SU-DHL-6 (cell line): Measurements from ENCODE around the gene MYMK.

Experiments
- H2AFZ ChIP-seq: fragments of 200-600 bp; sonication (generic); 2 replicates; pipeline ENCODE4 v1.6.1; 2014; ENCODE audit warnings: low read depth, mild to moderate bottlenecking, moderate library complexity, mixed read lengths, antibody characterized with exemption, low read length; ENCODE audit not compliant: severe bottlenecking
- H3F3A ChIP-seq: fragments of 200-600 bp; shearing (Covaris generic); 2 replicates; pipeline ENCODE4 v1.6.0; 2016; ENCODE audit warnings: antibody characterized with exemption, mild to moderate bottlenecking; ENCODE audit not compliant: insufficient read depth
- H3K27ac ChIP-seq: fragments of 200-600 bp; sonication (generic); 2 replicates; pipeline ENCODE4 v1.5.1; 2016; ENCODE audit warnings: low read depth, mild to moderate bottlenecking, low read length, moderate library complexity, mixed read lengths
- H3K27me3 ChIP-seq: fragments of 200-600 bp; sonication (generic), shearing (Covaris generic); 2 replicates; pipeline ENCODE4 v1.6.0; 2014; ENCODE audit warnings: mild to moderate bottlenecking, low read length
- H3K36me3 ChIP-seq: fragments of 200-600 bp; sonication (generic); 2 replicates; pipeline ENCODE4 v1.6.1; 2014; ENCODE audit warnings: mild to moderate bottlenecking, low read length, mixed read lengths
- H3K4me2 ChIP-seq: fragments of 300-600, 200-600 bp; shearing (Covaris generic), sonication (generic); 2 replicates; pipeline ENCODE4 v1.6.0; 2014; ENCODE audit warnings: low read length, low read depth, mild to moderate bottlenecking; ENCODE audit not compliant: poor library complexity, severe bottlenecking
- H3K4me3 ChIP-seq: fragments of 200-600 bp; sonication (generic); 2 replicates; pipeline ENCODE4 v1.5.1; 2014; ENCODE audit warnings: antibody characterized with exemption, low read length, mild to moderate bottlenecking, mixed read lengths; ENCODE audit not compliant: insufficient read depth, poor library complexity, severe bottlenecking
- H3K79me2 ChIP-seq: fragments of 200-600 bp; sonication (generic); 2 replicates; pipeline ENCODE4 v1.6.1; 2014; ENCODE audit warnings: mild to moderate bottlenecking, low read length, moderate library complexity; ENCODE audit not compliant: insufficient read depth
- H3K9ac ChIP-seq: fragments of 200-600 bp; sonication (generic); 2 replicates; pipeline ENCODE4 v1.7.0; 2014; ENCODE audit warnings: mild to moderate bottlenecking, low read length
- H3K9me2 ChIP-seq: fragments of 200-600 bp; sonication (generic); replicated peaks from 2 replicates; pipeline ENCODE4 v1.6.1; 2014; ENCODE audit warnings: low read length; ENCODE audit not compliant: insufficient read depth
- H3K9me3 ChIP-seq: fragments of 200-600 bp; sonication (generic); 2 replicates; pipeline ENCODE4 v1.6.1; 2014; ENCODE audit warnings: low read length, mixed read lengths; ENCODE audit not compliant: insufficient read depth
- H4K20me1 ChIP-seq: fragments of 200-600 bp; sonication (generic); 2 replicates; pipeline ENCODE4 v1.6.1; 2014; ENCODE audit warnings: low read depth, mild to moderate bottlenecking, antibody characterized with exemption, low read length, moderate library complexity, mixed read lengths
- EZH2phosphoT487 ChIP-seq: fragments of 200-600 bp; sonication (generic), shearing (Covaris generic); conservative IDR thresholded peaks from 2 replicates; pipeline ENCODE4 v1.6.1; 2018; ENCODE audit warnings: mild to moderate bottlenecking, antibody characterized with exemption, low read length, moderate library complexity, mixed read lengths
- TF ChIP-seq, protein P1 (sequence below): fragments of 200-600 bp; sonication (generic); IDR thresholded peaks from one replicate; pipeline ENCODE4 v1.5.1; 2017; ENCODE audit warnings: antibody characterized with exemption, mild to moderate bottlenecking, low read length, moderate library complexity; ENCODE audit not compliant: insufficient read depth, poor library complexity, severe bottlenecking

MYMK gene

GRCh38 chr9:133494636-133495326, 30.0 kb downstream of the MYMK start:
- H3K9ac ChIP-seq = no peak overlapping the region

DNA sequence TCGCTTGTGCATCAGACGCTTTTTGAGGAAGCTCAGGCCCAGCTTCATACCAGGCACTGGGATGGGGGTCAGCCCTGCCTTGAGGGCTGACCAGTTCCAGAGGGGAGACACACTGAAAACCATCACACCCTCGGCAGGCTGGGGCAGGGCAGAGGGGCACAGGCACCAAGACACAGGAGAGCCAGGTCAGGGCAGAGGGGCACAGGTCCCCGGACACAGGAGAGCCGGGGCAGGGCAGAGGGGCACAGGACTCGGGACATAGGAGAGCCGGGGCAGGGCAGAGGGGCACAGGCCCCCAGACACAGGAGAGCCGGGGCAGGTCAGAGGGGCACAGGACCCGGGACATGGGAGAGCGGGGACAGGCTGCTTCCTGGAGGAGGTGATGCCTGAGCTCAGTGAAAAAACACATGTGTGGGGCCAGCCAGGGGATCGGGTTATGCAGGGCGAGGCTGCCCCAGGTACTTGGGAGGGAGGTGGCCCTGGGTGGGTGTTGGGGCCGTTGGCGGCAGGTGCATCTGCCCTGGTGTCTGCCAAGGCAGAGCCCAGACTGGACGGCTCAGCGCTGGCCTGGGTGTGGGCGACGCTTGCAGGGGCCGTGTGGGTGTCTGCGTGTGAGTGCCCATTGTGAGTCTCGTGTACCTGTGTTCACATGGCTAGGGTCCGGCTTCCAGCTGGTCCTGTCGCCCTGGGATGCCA, 30.8 kb downstream of the MYMK start:
- H3K27ac ChIP-seq = no peak overlapping the region
- H3K36me3 ChIP-seq = no peaks in the 10 kb centered on the region
- H3K9ac ChIP-seq = no peak overlapping the region
- no peaks in the 10 kb centered on the region for H3K79me2 ChIP-seq
- H3K9me3 ChIP-seq = no peaks in the 10 kb centered on the region
- no peak overlapping the region for H3K4me3 ChIP-seq
- H3K27me3 ChIP-seq = no peaks in the 10 kb centered on the region
- no peak overlapping the region for H3K4me2 ChIP-seq
- no peaks in the 10 kb centered on the region for H3K9me2 ChIP-seq
- H2AFZ ChIP-seq = no peak overlapping the region
- H3F3A ChIP-seq = no peaks in the 10 kb centered on the region
- H4K20me1 ChIP-seq = no peaks in the 10 kb centered on the region
- no peak for TF ChIP-seq EZH2phosphoT487
- TF ChIP-seq, protein P1, sequence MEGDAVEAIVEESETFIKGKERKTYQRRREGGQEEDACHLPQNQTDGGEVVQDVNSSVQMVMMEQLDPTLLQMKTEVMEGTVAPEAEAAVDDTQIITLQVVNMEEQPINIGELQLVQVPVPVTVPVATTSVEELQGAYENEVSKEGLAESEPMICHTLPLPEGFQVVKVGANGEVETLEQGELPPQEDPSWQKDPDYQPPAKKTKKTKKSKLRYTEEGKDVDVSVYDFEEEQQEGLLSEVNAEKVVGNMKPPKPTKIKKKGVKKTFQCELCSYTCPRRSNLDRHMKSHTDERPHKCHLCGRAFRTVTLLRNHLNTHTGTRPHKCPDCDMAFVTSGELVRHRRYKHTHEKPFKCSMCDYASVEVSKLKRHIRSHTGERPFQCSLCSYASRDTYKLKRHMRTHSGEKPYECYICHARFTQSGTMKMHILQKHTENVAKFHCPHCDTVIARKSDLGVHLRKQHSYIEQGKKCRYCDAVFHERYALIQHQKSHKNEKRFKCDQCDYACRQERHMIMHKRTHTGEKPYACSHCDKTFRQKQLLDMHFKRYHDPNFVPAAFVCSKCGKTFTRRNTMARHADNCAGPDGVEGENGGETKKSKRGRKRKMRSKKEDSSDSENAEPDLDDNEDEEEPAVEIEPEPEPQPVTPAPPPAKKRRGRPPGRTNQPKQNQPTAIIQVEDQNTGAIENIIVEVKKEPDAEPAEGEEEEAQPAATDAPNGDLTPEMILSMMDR = no peak

More at GRCh38 chr9:133494636-133495326, 30.0 kb downstream of the MYMK start:
- Histone ChIP-seq H3F3A (no peaks in the 10 kb centered on the region), H3K36me3 (no peaks in the 10 kb centered on the region), H3K4me3 (no peak overlapping the region), H3K27me3 (no peaks in the 10 kb centered on the region), H3K4me2 (no peak overlapping the region), H3K9me2 (no peaks in the 10 kb centered on the region), H4K20me1 (no peaks in the 10 kb centered on the region), H3K9me3 (no peaks in the 10 kb centered on the region), H2AFZ (no peak overlapping the region), H3K27ac (no peak overlapping the region), H3K79me2 (no peaks in the 10 kb centered on the region)
- no peak for TF ChIP-seq EZH2phosphoT487
- TF ChIP-seq, protein P1 = no peak

GRCh38 chr9:133493428-133493827, 31.3 kb downstream of the MYMK start:
- Histone ChIP-seq H3K4me3 (no peak overlapping the region), H3K27me3 (no peaks in the 10 kb centered on the region), H3F3A (no peaks in the 10 kb centered on the region), H3K27ac (no peak overlapping the region), H3K9ac (no peak overlapping the region), H3K9me2 (no peaks in the 10 kb centered on the region), H3K79me2 (no peaks in the 10 kb centered on the region), H3K36me3 (no peaks in the 10 kb centered on the region), H2AFZ (no peak overlapping the region), H3K9me3 (no peaks in the 10 kb centered on the region), H3K4me2 (no peak overlapping the region), H4K20me1 (no peaks in the 10 kb centered on the region)
- TF ChIP-seq, protein P1 = no peak
- TF ChIP-seq EZH2phosphoT487 = no peak
